Measurements from ENCODE around the gene SP9.
"Not testable (repeated sequence)": the region's sequence is repeated elsewhere in the genome, so short reads cannot be mapped to it uniquely, and the experiment has no call there.

The SP9 gene

GRCh38 chr2:174363492-174364225 is 28.9 kb downstream of the SP9 start:
- H3K4me3 ChIP-seq (ENCODE audit: low read length); H3K36me3 ChIP-seq (ENCODE audit: control insufficient read depth, low read depth, low read length); H3K4me1 ChIP-seq (ENCODE audit: control insufficient read depth, low read depth, low read length); H3K27me3 ChIP-seq (ENCODE audit: control insufficient read depth, insufficient read depth, low read length); H3K9me3 ChIP-seq (ENCODE audit: control insufficient read depth, low read depth, low read length); H3K27ac ChIP-seq (ENCODE audit: low read length); H3K9ac ChIP-seq (ENCODE audit: low read length): not testable (repeated sequence)

GRCh38 chr2:174364628-174365027 is 29.9 kb downstream of the SP9 start:
- no peaks in the 10 kb centered on the region for H3K27me3 ChIP-seq (ENCODE audit: control insufficient read depth, insufficient read depth, low read length)
- no peak overlapping the region for H3K4me3 ChIP-seq (ENCODE audit: low read length)
- no peaks in the 10 kb centered on the region for H3K4me1 ChIP-seq (ENCODE audit: control insufficient read depth, low read depth, low read length)
- H3K9ac ChIP-seq (ENCODE audit: low read length): no peak overlapping the region
- H3K9me3 ChIP-seq (ENCODE audit: control insufficient read depth, low read depth, low read length): no peaks in the 10 kb centered on the region
- H3K27ac ChIP-seq (ENCODE audit: low read length): no peak overlapping the region
- no peaks in the 10 kb centered on the region for H3K36me3 ChIP-seq (ENCODE audit: control insufficient read depth, low read depth, low read length)

- no peaks in the 10 kb centered on the region for H3K36me3 ChIP-seq (ENCODE audit: control insufficient read depth, low read depth, low read length)
- H3K9me3 ChIP-seq (ENCODE audit: control insufficient read depth, low read depth, low read length): no peaks in the 10 kb centered on the region
- no peak overlapping the region for H3K27ac ChIP-seq (ENCODE audit: low read length)
- no peak overlapping the region for H3K9ac ChIP-seq (ENCODE audit: low read length)
- H3K4me1 ChIP-seq (ENCODE audit: control insufficient read depth, low read depth, low read length): no peaks in the 10 kb centered on the region
- no peak overlapping the region for H3K4me3 ChIP-seq (ENCODE audit: low read length)
- no peaks in the 10 kb centered on the region for H3K27me3 ChIP-seq (ENCODE audit: control insufficient read depth, insufficient read depth, low read length)
Observed at GRCh38 chr2:174365571-174365970, 30.8 kb downstream of the SP9 start.

- Histone ChIP-seq H3K9ac (ENCODE audit: low read length) (no peak overlapping the region), H3K9me3 (ENCODE audit: control insufficient read depth, low read depth, low read length) (no peaks in the 10 kb centered on the region), H3K27me3 (ENCODE audit: control insufficient read depth, insufficient read depth, low read length) (no peaks in the 10 kb centered on the region), H3K36me3 (ENCODE audit: control insufficient read depth, low read depth, low read length) (peaks cover 2% of the 10 kb centered on the region), H3K4me3 (ENCODE audit: low read length) (no peak overlapping the region), H3K4me1 (ENCODE audit: control insufficient read depth, low read depth, low read length) (no peaks in the 10 kb centered on the region), H3K27ac (ENCODE audit: low read length) (no peak overlapping the region)
Observed at GRCh38 chr2:174368691-174369090, 33.9 kb downstream of the SP9 start.

- H3K9me3 ChIP-seq (ENCODE audit: control insufficient read depth, low read depth, low read length): no peaks in the 10 kb centered on the region
- no peaks in the 10 kb centered on the region for H3K27me3 ChIP-seq (ENCODE audit: control insufficient read depth, insufficient read depth, low read length)
- no peak overlapping the region for H3K4me3 ChIP-seq (ENCODE audit: low read length)
- H3K27ac ChIP-seq (ENCODE audit: low read length): no peak overlapping the region
- H3K4me1 ChIP-seq (ENCODE audit: control insufficient read depth, low read depth, low read length): no peaks in the 10 kb centered on the region
- peaks cover 20% of the 10 kb centered on the region for H3K36me3 ChIP-seq (ENCODE audit: control insufficient read depth, low read depth, low read length)
- H3K9ac ChIP-seq (ENCODE audit: low read length): no peak overlapping the region
Observed at GRCh38 chr2:174376967-174377366, 42.2 kb downstream of the SP9 start.

GRCh38 chr2:174383796-174384195 is 49.0 kb downstream of the SP9 start:
- no peaks in the 10 kb centered on the region for H3K4me1 ChIP-seq (ENCODE audit: control insufficient read depth, low read depth, low read length)
- no peak overlapping the region for H3K9ac ChIP-seq (ENCODE audit: low read length)
- H3K36me3 ChIP-seq (ENCODE audit: control insufficient read depth, low read depth, low read length): peaks cover 13% of the 10 kb centered on the region
- no peak overlapping the region for H3K27ac ChIP-seq (ENCODE audit: low read length)
- H3K4me3 ChIP-seq (ENCODE audit: low read length): no peak overlapping the region
- no peaks in the 10 kb centered on the region for H3K9me3 ChIP-seq (ENCODE audit: control insufficient read depth, low read depth, low read length)
- H3K27me3 ChIP-seq (ENCODE audit: control insufficient read depth, insufficient read depth, low read length): no peaks in the 10 kb centered on the region

GRCh38 chr2:174385201-174385600 is 50.4 kb downstream of the SP9 start:
- Histone ChIP-seq H3K36me3 (ENCODE audit: control insufficient read depth, low read depth, low read length) (peaks cover 10% of the 10 kb centered on the region), H3K27me3 (ENCODE audit: control insufficient read depth, insufficient read depth, low read length) (no peaks in the 10 kb centered on the region)

More at GRCh38 chr2:174385201-174385600, 50.4 kb downstream of the SP9 start:
- Histone ChIP-seq H3K9me3 (ENCODE audit: control insufficient read depth, low read depth, low read length) (no peaks in the 10 kb centered on the region), H3K4me1 (ENCODE audit: control insufficient read depth, low read depth, low read length) (no peaks in the 10 kb centered on the region), H3K9ac (ENCODE audit: low read length) (no peak overlapping the region), H3K4me3 (ENCODE audit: low read length) (no peak overlapping the region), H3K27ac (ENCODE audit: low read length) (no peak overlapping the region)
